ENCODE measurements around the gene DUSP2.

GRCh38 chr2:96159084-96159830, 14.0 kb upstream of the DUSP2 start:
- TF ChIP-seq CTCF (IDR thresholded peaks at IDR 0.05) (no peak), ZFX (IDR thresholded peaks at IDR 0.05; ENCODE audit: borderline replicate concordance) (no peak)
